Natural killer cell (primary cell): ENCODE measurements around the gene SPATA2L. TPM values are rescaled to one million over a fixed set of nuclear protein-coding genes. Genes with fewer than 3 reads are reported as not detected.
A peak's percentile ranks its signal among the peaks of the same experiment; 100 is the strongest.

Source experiments
- ATAC-seq, 3 donors: fragments of 150-1000 bp in 2 of 3; fragments of 200-7000 bp in 1 of 3; cut with Tn5 transposase; 1 replicate in 1 of 3; 2 replicates in 2 of 3; pipeline ENCODE4 v1.10.0; 2021; ENCODE audit warnings: mild to moderate bottlenecking in 2 of 3, moderate library complexity in 2 of 3
- DNase-seq, 2 donors: peaks; one replicate each; pipeline versions ENCODE4 v3.0.0 to v3.0.0-alpha.2; 2013 to 2021; ENCODE audit warnings: mixed read lengths in 1 of 2
- H3K27ac ChIP-seq: one replicate; pipeline ENCODE4 v1.5.1; 2013; ENCODE audit warnings: mild to moderate bottlenecking, low read length
- H3K27me3 ChIP-seq: one replicate; pipeline ENCODE4 v1.6.1; 2013; ENCODE audit warnings: low read length; ENCODE audit not compliant: control insufficient read depth, insufficient read depth
- H3K36me3 ChIP-seq: one replicate; pipeline ENCODE4 v1.6.1; 2013; ENCODE audit warnings: low read length; ENCODE audit not compliant: control insufficient read depth, insufficient read depth
- H3K4me1 ChIP-seq: one replicate; pipeline ENCODE4 v1.6.1; 2013; ENCODE audit warnings: low read length; ENCODE audit not compliant: control insufficient read depth, insufficient read depth
- H3K4me3 ChIP-seq: one replicate; pipeline ENCODE4 v1.5.1; 2013; ENCODE audit warnings: low read length
- H3K9me3 ChIP-seq: one replicate; pipeline ENCODE4 v1.6.1; 2013; ENCODE audit warnings: low read length; ENCODE audit not compliant: control insufficient read depth, insufficient read depth
- H3K27ac Mint-ChIP-seq, 2 donors: one replicate each; pipeline ENCODE4 v1.8.0; 2022; ENCODE audit warnings: mild to moderate bottlenecking in 2 of 2, mixed read lengths in 2 of 2, moderate library complexity in 1 of 2
- H3K27me3 Mint-ChIP-seq, 2 donors: one replicate each; pipeline ENCODE4 v1.8.0; 2022; ENCODE audit warnings: low read depth in 2 of 2, mixed read lengths in 2 of 2
- H3K36me3 Mint-ChIP-seq: one replicate; pipeline ENCODE4 v1.8.0; 2022; ENCODE audit warnings: mixed read lengths
- H3K4me1 Mint-ChIP-seq, 2 donors: one replicate each; pipeline ENCODE4 v1.8.0; 2022; ENCODE audit warnings: mixed read lengths in 2 of 2
- H3K4me3 Mint-ChIP-seq: one replicate; pipeline ENCODE4 v1.8.0; 2022; ENCODE audit warnings: mild to moderate bottlenecking, moderate library complexity, mixed read lengths
- H3K9me3 Mint-ChIP-seq, 2 donors: one replicate each; pipeline ENCODE4 v1.8.0; 2022; ENCODE audit warnings: mixed read lengths in 2 of 2
- WGBS: methylation state at CpG from one replicate; pipeline ENCODE4 v1.1.7; 2013; ENCODE audit warnings: missing lambda C conversion rate; ENCODE audit not compliant: insufficient coverage; 5-methylcytosine and 5-hydroxymethylcytosine counted together
- intact Hi-C: fragments of 100-400 bp; cut with micrococcal nuclease; formaldehyde crosslinking; loops from one replicate; pipeline ENCODE4 v1.14.2; 2022
- total RNA-seq, 4 donors: library from RNA; stranded (reverse); fragments of 120-200 nt in 1 of 4; gene quantifications; one replicate each; pipeline versions ENCODE4 v1.2.3 to v1.2.4, GENCODE V29; 2013 to 2022
- TF ChIP-seq, protein P1 (sequence below): fragments of 200-600 bp; IDR thresholded peaks from one replicate; pipeline ENCODE4 v1.8.0; 2022; ENCODE audit warnings: antibody characterized with exemption

SPATA2L gene
- total RNA-seq, 3 donors from 2014 or later (not counting 1 experiment from before 2014, with no cell fraction given), result 23.1 to 37.9 (median 24.0) TPM

GRCh38 chr16:89686520-89687091 is 14.9 kb downstream of the SPATA2L start, which contains the start of gene CDK10:
Gene CDK10 (plus strand): TSS chr16:89686689. CDS start chr16:89686711, 22 bp downstream.
- Histone ChIP-seq H3K9me3 (no peaks in the 10 kb centered on the region), H3K4me3 (peak within 1 kb of the TSS; percentile 52), H3K27me3 (no peaks in the 10 kb centered on the region), H3K36me3 (peaks cover 10% of the 10 kb centered on the region), H3K27ac (peak within 1 kb of the TSS; percentile 60), H3K4me1 (peaks cover 19% of the 10 kb centered on the region)
- DNase-seq, result peak; percentile 92 to 94
- Mint-ChIP-seq H3K4me3 (peak within 1 kb of the TSS; percentile 96), H3K4me1 (peaks cover 7 to 20% of the 10 kb centered on the region in 2 donors), H3K27me3 (no peaks in the 10 kb centered on the region), H3K9me3 (no peaks in the 10 kb centered on the region), H3K27ac (peak within 1 kb of the TSS; percentile 89 to 92), H3K36me3 (no peaks in the 10 kb centered on the region)
- TF ChIP-seq, protein P1, sequence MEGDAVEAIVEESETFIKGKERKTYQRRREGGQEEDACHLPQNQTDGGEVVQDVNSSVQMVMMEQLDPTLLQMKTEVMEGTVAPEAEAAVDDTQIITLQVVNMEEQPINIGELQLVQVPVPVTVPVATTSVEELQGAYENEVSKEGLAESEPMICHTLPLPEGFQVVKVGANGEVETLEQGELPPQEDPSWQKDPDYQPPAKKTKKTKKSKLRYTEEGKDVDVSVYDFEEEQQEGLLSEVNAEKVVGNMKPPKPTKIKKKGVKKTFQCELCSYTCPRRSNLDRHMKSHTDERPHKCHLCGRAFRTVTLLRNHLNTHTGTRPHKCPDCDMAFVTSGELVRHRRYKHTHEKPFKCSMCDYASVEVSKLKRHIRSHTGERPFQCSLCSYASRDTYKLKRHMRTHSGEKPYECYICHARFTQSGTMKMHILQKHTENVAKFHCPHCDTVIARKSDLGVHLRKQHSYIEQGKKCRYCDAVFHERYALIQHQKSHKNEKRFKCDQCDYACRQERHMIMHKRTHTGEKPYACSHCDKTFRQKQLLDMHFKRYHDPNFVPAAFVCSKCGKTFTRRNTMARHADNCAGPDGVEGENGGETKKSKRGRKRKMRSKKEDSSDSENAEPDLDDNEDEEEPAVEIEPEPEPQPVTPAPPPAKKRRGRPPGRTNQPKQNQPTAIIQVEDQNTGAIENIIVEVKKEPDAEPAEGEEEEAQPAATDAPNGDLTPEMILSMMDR, result no peak
- intact Hi-C loops, result loop anchor here (2.0 kb wide), 1 partner anchor 14 kb away; the partner anchor contains the start of gene SPATA2L
- ATAC-seq, result peak; percentile 86 to 87 (median 86)
- under 1% methylated on average over 67 of the region's 67 CpGs for WGBS

GRCh38 chr16:89685916-89686315 is 15.6 kb downstream of the SPATA2L start:
- WGBS, result no CpG with 5 or more reads among the region's 1 CpG
- intact Hi-C loops, result loop anchor here (2.0 kb wide), 1 partner anchor 15 kb away; the partner anchor contains the start of gene SPATA2L
- no peak for DNase-seq
- Histone ChIP-seq H3K4me1 (peaks cover 19% of the 10 kb centered on the region), H3K9me3 (no peaks in the 10 kb centered on the region), H3K36me3 (peaks cover 5% of the 10 kb centered on the region), H3K4me3 (no peak overlapping the region), H3K27ac (no peak overlapping the region), H3K27me3 (no peaks in the 10 kb centered on the region)
- Mint-ChIP-seq H3K9me3 (no peaks in the 10 kb centered on the region), H3K27me3 (no peaks in the 10 kb centered on the region), H3K4me1 (peaks cover 7 to 20% of the 10 kb centered on the region in 2 donors), H3K27ac (peak overlapping the region in 1 of 2 donors; percentile 92), H3K36me3 (no peaks in the 10 kb centered on the region), H3K4me3 (peak overlapping the region; percentile 17)
- TF ChIP-seq, protein P1, result no peak
- ATAC-seq, result no peak

GRCh38 chr16:89678258-89678657 is 23.2 kb downstream of the SPATA2L start:
- Histone ChIP-seq H3K27ac (no peak overlapping the region), H3K36me3 (no peaks in the 10 kb centered on the region), H3K9me3 (no peaks in the 10 kb centered on the region), H3K4me3 (no peak overlapping the region), H3K4me1 (no peaks in the 10 kb centered on the region), H3K27me3 (no peaks in the 10 kb centered on the region)
- no peaks in the 10 kb centered on the region for H3K36me3 Mint-ChIP-seq
- TF ChIP-seq, protein P1, result no peak
- no peaks in the 10 kb centered on the region for H3K9me3 Mint-ChIP-seq
- intact Hi-C loops, result no loop called here
- no peak overlapping the region for H3K4me3 Mint-ChIP-seq
- 100% methylated on average over 1 of the region's 2 CpGs for WGBS
- H3K27ac Mint-ChIP-seq, result no peak overlapping the region
- no peak for ATAC-seq
- no peak for DNase-seq
- no peaks in the 10 kb centered on the region for H3K4me1 Mint-ChIP-seq
- no peaks in the 10 kb centered on the region for H3K27me3 Mint-ChIP-seq
